GM11168 (cell line): ENCODE results near the gene RALGPS2.
"Not testable (repeated sequence)": the region's sequence is repeated elsewhere in the genome, so short reads cannot be mapped to it uniquely, and the experiment has no call there.

Experiments used
- in situ Hi-C: fragments of 300-500 bp; cut with MboI; formaldehyde crosslinking; loops from one replicate; pipeline ENCODE4 v1.12.0; 2022; ENCODE audit warnings: low sequenced_read_pairs; ENCODE audit not compliant: unreplicated experiment

Gene RALGPS2

DNA sequence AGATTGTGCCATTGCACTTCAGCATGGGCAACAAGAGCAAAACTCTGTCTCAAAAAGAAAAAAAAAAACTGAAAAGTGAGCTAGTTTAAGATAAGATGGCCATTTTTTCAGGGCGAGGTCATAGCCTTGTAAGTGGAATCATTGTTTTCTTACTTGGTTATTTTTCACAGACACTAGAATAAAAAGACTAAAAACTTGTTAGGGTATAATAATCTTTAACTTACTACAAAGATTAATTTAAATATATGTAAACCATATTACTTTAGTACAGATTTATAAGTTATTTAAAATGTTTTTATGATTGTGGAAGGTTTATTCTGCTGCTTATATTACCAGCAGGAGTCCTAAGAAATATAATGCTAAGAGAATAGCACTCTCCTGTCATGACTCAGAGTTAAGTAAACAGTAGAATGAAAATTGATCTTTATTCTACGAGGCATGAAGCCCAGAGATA, 122.4 kb downstream of the RALGPS2 start:
- in situ Hi-C loops = no loop called here

DNA sequence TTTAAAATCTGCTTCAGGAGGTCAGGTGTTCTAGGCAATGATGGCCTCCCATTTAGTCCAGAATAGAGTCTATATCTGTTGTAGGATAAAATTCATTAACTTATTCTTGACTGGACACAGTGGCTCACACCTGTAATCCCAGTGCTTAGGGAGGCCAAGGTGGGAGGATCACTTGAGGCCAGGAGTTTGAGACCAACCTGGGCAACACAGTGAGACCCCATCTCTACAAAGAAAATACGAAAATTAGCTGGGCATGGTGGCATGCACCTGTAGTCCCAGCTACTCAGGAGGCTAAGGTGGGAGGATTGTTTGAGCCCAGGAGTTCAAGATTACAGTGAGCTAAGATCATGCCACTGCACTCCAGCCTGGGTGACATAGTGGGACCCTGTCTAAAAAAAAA, 122.9 kb downstream of the RALGPS2 start:
- in situ Hi-C loops = not testable (repeated sequence)

DNA sequence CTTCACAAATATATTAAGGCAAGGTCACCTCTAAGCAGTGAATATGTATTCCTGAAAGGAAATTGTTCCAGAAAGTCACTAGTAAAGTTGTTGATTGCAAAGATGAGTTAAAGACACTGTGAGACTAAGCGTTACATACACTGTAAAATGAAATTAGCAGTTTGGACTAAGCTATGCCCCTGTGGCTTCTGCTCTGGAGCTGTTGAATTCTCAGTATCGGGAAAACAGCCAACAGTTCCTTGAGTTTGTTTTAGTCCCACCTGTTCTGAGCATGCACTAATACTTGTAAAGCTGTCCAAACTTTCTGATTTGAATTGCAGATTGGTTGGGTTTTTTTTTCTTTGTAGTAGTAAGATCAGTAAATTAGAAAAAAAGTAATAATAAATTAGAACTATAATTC, 124.9 kb downstream of the RALGPS2 start:
- in situ Hi-C loops = no loop called here

DNA sequence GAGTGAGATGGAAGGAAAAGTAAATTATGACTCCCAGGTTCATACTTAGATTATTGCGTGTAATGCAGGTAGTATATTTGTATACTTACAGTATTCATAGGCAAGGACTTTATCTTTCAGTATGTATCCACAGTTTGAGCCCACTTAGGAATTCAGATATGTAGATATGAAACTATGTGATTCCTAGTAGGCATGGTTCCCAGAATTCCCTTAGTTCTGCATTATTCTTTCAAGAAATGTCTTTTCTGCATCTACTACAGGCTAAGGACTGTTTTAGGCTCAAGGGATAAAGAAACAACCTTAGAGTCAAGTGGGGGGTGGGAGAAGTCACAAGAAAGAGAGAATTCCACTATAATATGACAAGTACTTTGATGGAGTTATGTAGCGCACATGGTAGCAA, 132.1 kb downstream of the RALGPS2 start:
- in situ Hi-C loops = no loop called here

DNA sequence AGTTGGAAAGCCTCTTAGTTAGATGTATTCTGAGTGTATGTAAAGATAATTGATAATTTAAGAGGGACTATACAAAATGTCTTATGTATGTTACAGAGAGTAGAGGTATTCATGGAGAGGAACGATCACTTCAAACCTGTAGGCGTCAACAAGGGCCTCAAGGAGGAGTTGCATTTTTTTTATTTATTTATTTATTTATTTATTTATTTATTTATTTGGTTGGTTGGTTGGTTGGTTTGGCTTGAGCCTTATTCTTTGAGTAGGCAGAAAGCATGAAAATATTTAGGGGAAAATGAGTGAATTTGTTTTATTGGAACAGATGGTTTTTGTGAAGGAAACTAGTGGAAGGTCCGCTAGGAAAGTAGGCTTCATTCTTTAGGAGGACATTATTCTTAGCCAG, 137.4 kb downstream of the RALGPS2 start:
- in situ Hi-C loops = no loop called here

DNA sequence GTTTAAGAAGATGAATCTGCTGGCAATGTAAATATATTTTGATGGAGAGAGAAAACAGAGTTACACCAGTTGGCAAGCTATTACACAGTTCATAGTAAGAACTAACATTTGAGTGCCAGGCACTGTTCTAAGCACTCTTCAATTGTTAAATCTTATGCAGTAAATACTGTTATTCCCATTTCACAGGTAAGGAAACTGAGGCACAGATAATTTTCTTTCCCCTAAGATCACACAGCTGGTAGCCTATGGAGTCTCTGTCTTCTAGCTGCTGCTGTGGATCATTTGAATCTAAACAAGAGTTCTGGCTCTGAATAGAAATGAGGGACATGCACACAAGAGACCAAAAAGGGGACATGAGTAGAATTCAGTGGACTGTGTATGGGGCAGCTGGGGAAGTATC, 137.8 kb downstream of the RALGPS2 start:
- in situ Hi-C loops = no loop called here

DNA sequence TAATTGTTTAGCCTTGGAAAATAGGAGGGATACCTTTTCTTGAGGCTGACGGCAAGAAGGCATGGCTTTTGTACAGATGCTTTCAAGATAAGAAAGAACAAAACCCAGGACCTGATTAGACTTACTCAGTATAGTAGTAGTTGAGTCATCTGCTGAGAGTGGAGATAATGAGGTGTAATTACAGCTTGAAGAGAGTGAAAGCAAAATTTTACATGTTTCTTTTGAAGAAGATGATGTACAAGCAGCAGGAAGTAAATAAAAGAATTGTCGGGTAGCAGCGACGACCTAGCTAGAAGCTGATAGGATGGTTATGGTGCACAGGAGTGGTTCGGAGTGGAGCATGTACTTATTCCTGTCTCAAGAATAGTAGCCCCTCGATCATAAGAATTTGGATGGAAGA, 139.3 kb downstream of the RALGPS2 start:
- in situ Hi-C loops = no loop called here

DNA sequence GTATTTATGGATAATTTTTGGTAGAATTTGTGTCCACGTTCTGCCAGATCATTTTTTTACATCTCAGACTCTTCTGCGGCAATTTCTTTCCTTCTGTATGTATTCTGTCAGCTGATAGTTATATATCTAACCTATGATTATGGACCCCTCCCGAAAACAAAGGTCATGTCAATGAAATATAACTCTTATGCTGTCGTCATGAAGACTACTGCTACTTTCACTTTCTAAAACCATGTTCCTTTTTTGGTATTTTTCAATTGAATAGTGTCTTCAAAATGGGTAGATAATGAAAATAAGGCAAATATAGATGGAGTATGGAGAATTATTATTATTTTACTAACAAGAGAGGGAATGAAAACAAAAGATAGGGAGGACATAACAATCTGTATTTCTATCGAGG, 142.6 kb downstream of the RALGPS2 start:
- in situ Hi-C loops = no loop called here

DNA sequence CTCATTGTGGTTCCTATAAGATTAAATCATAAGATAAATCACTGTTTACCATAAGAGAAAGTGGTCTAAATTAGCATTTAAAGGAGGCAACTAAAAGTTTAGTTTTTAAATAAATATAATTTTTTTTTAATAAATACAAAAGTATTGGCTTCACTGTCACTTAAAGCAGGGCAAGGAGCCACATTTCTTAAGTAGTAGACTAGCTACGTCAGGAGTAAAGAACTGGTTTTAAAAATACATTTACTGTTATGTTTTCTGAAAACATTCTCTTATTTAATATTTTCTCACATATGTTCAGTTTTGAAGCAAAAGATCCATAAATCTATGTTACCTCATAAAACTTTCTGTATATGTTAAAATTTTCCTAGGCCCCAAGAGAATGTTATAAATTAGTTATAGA, 143.7 kb downstream of the RALGPS2 start:
- in situ Hi-C loops = no loop called here

DNA sequence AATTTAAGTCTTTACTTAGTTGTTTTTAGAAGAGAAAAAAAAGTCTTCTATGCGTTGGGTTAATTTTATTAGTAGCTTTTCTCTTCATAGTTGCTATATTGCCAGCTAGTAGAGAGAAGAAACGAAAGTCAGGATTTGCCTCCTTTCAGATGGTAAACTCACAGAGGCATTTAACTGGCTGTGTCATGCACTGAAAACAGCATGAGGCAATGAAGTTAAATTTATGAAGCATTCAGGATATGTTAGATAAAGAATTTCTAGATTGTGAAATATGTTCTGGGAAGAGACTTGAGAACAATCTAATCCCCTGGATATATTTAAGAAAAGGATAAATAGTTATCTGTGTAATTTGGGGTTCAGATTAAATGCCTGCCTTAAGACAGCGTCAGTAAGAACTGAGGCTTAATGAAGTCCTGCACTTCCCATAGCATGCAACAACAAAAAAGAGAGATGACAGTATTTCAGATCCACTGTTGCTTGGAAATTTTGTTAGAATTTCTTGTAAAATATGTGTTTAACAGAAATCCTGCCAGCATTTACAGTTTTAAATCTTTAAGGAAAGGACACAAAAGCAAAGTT, 144.2 kb downstream of the RALGPS2 start:
- in situ Hi-C loops = no loop called here

DNA sequence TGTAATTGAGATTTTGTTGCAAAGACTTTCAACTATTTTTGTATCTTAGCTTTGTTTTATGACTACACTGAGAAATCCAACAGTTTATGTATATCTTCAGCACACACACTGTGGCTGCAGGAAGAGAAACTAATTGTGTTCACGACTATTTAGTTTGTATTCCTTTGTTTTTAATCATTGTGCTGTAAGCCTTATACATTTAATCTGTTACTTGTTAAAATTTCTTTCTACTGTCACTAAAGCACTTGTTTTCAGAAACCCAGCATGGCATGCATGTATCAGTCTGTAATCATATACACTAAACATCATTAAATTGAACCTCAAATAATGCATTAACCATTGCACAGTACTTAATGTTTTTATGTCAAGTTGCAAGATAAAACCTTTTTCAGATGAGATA, 145.2 kb downstream of the RALGPS2 start:
- in situ Hi-C loops = no loop called here

DNA sequence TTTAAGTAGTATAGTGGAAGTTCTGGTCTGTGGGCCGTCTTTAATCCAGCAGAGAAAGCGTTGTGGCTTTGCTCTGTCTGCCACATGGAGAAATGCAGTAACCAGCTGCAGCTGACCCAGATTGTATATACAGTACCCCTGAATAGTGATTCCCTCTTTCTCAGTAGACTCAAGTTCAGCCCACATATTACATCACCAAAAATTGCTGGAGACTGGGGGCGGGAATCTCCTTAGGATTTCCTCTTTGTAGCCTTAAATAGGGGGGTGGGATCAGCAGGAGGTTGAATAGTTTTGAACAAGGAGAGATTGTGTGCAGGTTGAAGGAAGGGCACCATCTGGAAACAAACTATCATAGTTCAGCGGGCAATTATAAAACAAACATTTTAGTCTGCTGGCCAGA, 145.9 kb downstream of the RALGPS2 start, which contains the start of gene ANGPTL1:
TSS of gene ANGPTL1 (minus strand) at position 134 of the 400 bp plus-strand sequence. CDS start 5,301 bp downstream, outside the sequence.
- in situ Hi-C loops = no loop called here

DNA sequence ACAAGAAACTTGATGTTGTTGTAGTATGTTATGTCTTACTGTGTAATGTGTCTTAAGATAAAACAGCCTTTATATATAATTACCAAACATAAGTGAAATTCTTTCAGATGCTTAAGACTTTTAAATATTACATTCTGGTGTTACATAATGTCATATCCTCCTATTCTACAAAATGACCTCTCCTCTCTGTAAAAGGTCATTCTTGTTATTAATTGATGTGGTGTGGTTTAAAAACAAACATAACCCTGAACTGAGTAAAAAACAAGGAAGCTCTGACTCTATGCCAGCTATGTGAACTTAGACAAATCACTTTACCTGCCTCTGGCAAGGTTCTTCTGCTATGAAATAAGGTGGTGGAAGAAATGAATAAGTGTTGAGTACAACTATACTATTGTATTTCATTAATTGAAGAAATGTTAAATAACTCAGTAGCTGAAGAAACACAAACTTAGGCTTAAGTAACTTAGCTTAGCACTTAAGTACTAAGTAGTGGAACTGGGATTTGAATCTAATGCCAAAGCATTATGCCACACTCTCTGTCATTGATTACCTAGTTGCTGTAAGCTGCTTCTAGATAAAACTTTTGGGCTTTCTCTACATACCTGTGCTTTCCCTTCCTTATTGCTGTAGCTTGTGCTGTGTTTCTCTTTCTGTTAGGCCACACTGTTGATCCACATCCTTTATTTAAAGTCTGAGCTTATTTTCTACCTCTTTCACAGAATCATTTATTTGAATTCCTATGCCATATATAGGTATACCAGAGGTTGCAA, 146.7 kb downstream of the RALGPS2 start:
- in situ Hi-C loops = no loop called here

DNA sequence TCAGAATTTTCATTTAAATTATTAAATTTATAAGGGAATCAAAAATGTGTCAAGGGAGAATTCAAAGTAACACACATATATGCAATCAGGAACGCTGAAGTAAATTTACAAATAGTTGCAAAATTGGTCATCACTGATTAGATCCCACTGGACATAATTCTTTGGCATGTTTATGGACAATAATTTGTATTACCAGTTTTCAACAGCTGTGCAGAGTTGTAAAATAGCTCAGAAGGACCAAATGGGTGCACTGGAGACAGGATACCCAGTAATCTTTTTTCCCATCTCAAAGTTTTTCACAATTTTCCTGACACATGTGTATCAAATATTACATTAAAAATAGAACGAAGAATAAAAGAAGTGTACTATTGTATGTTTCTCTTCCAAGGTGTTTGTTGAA, 149.9 kb downstream of the RALGPS2 start:
- in situ Hi-C loops = no loop called here

DNA sequence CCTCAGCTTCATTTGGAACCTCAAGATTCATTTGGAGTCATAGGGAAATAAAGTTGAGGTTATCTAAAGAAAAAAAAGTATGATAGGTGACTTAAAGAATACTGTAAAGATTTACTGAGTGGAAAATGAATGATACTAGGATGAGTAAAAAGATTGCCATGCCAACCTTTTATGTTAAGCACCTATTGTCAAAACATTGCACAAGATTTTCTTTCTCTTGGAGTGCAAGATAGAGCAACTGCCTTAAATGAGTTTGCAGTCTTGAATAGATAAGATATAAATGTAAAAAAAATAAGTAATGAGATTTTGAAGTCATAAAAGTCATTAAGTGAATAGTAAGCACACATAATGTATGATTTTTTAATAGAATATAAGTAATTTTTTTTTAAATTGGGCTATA, 150.9 kb downstream of the RALGPS2 start:
- in situ Hi-C loops = no loop called here

DNA sequence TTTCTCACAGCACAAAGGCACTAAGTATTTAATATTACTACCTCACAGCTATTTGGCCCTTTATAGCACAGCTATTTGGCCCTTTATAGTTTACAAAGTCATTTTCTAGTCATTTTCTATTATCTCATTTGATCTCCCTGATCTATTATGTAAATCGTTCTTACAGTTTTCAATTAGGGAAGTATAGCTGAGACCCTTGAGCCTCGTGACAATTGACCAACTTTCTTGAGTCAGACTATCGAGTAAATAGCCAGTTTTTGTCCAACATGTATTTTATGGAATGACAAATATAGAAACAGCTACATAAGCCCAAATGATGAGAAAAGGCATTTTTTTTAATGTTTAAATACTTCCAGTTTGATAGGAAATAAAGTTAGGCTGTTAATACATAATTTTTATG, 152.9 kb downstream of the RALGPS2 start:
- in situ Hi-C loops = no loop called here

DNA sequence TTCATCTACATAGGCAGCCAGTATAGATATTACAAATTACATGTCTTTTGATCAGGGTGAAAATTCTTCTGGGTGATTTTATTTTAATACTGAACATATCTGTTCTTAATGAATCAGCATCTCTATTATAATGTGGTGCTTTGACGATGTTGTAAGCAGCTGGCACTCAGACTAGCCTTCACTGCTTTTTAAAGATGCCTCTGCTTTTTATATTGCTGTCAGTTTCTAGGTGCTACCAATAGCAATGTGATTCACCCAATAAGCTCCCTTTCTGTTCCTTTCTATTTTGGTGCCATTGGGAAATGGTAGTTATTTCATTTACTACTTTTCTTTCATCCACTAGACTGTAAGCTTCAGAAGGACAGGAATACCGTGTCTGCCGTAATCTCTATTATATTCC, 156.9 kb downstream of the RALGPS2 start:
- in situ Hi-C loops = no loop called here

DNA sequence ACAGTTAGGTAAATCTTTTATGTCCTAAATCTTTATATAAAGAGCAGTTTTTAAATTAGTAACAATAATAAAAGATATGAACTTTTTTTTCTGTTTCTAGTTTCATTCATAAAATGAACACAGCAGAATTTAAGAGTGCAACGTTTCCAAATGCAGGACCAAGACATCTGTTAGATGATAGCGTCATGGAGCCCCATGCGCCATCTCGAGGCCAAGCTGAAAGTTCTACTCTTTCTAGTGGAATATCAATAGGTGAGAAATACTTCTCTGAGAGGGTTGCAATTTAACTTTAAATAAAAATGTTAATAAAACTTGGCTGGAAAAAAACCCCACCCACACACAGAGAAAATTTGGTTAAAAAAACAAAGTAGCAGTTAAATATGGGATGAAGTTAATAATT, 160.8 kb downstream of the RALGPS2 start:
- in situ Hi-C loops = no loop called here

DNA sequence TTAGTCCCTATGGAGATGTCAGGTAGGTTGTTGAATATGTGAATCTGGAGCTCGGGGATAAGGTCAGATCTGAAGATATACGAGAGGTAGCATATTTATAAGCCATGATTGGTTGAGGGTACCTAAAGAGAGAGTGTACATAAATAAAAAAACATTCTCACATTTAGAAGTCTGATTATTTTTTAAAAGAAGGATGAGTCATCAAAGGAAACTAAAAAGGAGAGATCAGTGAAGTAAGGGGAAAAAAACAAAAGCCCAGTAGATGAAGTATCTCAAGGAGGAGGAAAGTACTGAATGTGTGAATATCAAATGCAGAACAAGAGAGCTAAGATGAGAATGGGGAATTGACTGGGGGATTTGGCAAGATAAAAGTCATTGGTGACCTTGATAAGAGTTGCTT, 161.5 kb downstream of the RALGPS2 start:
- in situ Hi-C loops = no loop called here

DNA sequence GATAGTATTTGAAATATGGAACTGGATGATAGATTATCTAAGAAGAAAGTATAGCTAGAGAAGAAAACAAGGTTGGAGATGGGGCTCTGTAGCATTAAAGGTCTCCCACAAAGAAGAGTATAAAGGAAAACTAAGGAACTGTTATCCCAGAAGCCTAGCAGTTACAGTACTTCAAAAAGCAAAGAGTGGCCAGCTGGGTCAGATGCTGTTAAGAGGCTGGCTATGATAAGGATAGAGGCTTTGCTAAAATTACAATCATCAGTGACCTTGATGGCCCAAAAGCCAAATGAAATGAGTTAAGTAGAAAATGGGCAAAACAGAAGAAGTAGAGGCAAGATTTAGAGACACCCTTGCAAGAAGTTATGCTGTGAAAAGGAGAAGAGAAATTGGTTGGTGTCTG, 170.9 kb downstream of the RALGPS2 start:
- in situ Hi-C loops = no loop called here

DNA sequence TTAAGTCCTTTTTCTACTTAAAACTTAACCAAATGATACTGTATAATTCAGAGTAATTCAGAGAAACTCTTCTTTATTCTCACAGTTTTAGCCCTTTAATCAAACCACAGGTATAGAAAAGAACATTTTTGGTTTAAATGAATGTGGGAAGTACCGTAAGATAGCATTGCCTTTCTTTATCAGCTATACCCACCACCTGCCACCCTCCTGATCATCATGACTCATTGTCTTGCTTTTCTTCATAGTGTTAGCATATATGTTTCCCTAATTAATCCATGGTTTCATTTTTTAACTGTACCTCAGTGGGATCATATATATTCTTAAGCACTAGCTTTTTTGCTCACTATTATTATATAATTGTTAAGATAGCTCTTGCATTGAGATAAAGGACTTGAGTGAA, 173.4 kb downstream of the RALGPS2 start:
- in situ Hi-C loops = no loop called here

DNA sequence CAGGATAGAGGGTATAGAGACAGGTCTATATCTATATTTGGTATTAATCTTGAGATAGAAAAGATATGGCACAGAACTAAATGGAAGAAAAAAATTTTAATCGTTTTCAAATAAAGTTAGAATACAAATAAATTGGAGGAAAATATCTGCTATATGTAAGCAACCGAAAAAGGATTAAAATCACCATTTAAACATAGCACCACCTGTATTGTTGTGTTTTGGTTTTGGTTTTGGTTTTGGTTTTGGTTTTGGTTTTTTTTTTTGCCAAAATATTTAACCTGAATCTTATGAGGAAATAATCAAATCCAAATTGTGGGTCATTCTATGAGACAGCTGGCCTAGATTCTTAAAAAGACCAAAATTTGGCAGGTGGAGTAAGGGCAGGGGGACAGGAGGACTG, 174.4 kb downstream of the RALGPS2 start:
- in situ Hi-C loops = no loop called here
